Loucy (cell line): Measurements from ENCODE around the gene CPZ.

Experiments
- CTCF ChIP-seq: fragments of 200-600 bp; sonication (generic); conservative IDR thresholded peaks from 2 replicates; pipeline ENCODE4 v1.5.1; 2014; ENCODE audit warnings: mild to moderate bottlenecking, antibody characterized with exemption, low read length
- EZH2phosphoT487 ChIP-seq: fragments of 200-600 bp; IDR thresholded peaks from 2 replicates; pipeline ENCODE4 v1.6.1; 2018; ENCODE audit warnings: antibody characterized with exemption, mild to moderate bottlenecking, moderate library complexity, borderline replicate concordance

- no peak for TF ChIP-seq CTCF
- no peak for TF ChIP-seq EZH2phosphoT487
These were observed 12.8 kb upstream of the CPZ start for GRCh38 chr4:8579526-8580320.
